Dermis microvascular lymphatic vessel endothelial cell (primary cell): Measurements from ENCODE around the gene B3GNT2. TPM values are rescaled to one million over a fixed set of nuclear protein-coding genes. Genes with fewer than 3 reads are reported as not detected.
A peak's percentile ranks its signal among the peaks of the same experiment; 100 is the strongest.

ENCODE experiments used
- DNase-seq, 2 donors: peaks; one replicate each; pipeline versions ENCODE4 v3.0.0 to v3.0.0-alpha.2; 2010; ENCODE audit warnings: low read depth in 2 of 2
- total RNA-seq: library from RNA; depleted of rRNA; stranded (reverse); fragments of >200 nt; gene quantifications from 2 replicates; pipeline ENCODE4 v1.2.1, GENCODE V29; 2014

B3GNT2 gene
- total RNA-seq, 1 donor from 2014 or later = 17.8 TPM

DNA sequence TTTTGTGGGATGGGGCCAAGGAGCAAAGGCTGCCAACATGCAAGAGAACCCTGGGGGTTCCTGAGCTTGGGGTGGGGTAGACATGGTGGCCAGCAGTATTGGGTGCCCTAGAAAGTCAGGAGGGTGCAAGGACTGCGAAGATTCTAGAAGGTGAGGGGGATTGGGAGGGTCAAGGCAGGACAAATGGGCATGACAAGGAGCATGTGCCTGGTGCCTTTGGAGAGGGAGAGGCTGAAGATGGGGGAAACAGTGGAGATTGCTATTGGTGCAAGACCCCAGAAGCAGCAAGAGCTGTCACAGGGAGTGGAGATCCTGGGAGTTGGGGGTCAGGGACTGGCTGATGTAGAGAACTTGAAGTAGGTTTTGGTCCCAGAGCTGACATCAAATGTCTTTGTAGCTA lies 7.5 kb downstream of the B3GNT2 start:
- DNase-seq = no peak

DNA sequence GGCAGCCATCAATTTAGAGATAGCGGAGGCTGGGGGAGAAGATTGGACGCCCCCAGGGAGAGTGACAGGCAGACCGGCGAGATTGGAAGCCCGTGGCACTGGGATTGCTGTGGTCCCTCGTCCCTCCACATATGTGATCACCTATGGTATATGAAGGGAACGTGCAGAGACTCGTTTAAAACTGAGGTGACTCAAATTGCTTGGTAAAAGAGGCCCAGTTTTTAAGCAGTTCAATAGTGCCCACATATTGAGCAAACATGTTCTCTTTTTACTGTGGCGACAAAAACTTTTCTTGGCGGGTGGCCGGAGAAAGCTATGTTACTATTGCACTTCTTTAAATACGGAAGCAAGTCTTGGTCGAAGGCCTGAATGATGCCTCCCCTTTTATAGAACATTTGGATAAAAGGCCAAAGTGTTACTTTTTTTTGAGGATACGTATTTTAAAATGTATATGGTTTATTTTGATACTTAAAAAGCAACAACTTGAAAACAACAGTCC lies 9.1 kb downstream of the B3GNT2 start:
- no peak for DNase-seq

DNA sequence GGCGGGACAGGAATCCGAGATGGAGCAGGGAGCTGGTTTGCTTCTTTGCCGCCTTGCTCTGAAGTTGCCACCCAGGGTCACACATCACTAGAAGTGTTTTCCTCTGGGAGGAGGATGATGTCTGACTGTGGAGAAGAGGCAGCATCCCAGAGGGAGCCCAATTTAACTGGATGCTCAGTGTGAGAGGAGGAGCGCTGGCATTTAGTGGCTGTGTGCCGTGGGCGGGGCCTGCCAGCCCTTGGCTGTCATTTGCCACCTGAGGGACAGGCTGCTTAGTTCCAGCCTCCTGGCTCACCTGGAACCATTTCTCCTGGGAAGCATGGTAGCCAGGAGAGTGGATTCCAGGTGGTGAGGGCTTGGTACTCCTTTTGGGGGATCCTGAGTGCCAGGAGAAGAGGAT lies 9.6 kb downstream of the B3GNT2 start:
- no peak for DNase-seq

DNA sequence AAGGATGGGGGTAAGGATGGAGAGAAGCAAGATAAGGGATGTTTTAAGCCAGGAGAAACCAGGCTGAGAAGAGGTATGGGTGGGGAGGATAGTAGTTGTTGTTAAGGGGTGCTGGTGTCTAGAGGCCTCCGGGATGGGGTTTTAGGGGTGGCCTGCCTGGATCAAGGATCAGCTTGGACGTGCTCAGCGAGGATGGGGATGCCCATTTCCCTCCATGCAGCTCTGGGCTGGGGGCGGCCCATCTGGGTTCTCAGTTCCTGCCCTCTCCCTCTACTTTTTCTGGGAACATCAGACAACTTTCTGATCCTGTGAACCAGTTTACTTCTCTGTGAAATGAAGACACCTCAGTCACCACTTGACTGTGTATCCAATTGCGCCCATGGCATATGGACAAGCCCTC lies 10.1 kb downstream of the B3GNT2 start:
- DNase-seq = no peak

DNA sequence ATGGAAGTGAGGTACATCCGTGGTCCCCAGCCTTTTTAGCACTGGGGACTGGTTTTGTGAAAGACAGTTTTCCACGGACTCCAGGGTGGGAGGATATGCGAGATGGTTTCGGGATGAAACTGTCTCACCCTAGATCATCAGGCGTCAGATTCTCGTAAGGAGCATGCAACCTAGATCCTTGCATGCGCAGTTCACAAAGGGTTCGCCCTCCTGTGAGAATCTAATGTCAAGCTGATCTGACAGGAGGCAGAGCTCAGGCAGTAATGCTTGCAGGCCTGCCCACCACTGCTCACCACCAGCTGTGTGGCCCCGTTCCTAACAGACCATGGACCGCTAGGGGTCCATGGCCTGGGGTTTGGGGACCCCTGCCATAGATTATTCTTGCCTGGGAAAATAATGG lies 11.6 kb downstream of the B3GNT2 start:
- no peak for DNase-seq

DNA sequence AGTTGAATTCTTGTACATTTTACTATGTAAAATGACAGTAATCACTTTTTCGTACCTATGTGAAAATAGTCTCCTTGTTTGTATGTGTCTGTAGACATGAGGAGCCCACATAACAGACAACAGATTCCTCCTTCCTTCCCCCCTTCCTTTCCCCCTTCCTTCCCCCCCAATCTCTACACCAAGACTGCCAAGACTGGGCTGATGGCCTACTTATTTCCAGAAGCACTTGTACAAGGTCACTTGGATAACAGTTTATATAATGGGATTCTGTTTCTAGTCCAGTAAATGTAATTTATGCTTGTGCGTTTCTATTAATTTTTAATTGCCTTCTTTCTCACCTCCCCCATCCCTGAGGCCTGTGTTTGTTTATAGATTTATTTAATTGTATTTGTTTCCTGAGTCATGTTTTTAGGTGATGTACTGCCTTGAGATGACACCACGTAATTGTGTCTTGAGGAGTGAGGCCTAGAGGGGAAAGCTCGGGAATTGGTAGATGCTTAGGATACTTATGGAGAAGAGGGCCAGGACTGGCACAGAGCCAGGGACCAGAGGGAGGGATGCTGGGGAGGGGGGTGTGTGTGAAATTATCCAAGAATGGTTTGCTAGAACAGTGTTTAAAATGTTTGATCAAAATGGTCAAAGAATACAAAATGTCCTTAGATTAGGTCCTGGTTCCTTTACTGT lies 12.3 kb downstream of the B3GNT2 start:
- no peak for DNase-seq

DNA sequence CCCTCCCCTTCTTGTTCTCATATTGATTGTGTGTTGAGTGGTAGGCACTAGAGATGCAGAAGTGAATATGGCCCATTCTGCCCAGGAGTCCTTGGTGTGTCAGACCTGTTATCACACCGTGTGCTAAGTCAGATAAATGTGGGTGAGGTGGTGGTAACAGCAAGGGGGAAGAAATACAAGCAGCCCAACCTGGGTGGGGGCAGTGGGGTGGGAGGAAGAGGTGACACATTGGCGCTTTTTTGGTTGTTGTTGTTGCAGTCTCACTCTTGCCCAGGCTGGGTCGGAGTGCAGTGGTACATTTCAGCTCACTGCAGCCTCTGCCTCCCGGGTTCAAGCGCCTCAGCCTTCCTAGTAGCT lies 12.8 kb downstream of the B3GNT2 start:
- DNase-seq = no peak

DNA sequence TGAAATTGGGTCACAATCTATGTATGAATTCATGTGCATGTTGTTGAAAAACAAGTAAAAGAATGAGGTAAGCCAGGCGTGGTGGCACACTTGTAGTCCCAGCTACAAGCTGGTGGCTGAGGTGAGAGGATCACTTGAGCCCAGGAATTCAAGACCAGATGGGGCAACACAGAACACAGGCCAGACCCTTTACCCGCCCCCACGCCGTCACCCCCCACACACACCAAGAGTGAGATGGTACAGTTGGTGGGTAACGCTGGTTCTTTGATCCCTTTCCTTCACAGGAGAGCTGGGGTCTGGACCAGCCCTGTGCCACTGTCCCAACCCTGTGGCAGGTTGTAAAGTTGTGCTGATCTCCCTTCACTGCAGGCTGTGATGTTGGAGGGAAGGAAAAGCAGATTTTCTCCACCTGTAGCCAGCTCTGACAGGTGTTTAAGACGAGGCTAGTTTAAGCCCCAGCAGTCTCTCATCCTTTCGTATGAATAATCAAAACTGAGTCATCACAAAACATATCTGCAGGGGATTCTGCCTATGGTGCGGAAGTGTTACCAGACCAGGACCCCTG lies 13.6 kb downstream of the B3GNT2 start:
- no peak for DNase-seq

DNA sequence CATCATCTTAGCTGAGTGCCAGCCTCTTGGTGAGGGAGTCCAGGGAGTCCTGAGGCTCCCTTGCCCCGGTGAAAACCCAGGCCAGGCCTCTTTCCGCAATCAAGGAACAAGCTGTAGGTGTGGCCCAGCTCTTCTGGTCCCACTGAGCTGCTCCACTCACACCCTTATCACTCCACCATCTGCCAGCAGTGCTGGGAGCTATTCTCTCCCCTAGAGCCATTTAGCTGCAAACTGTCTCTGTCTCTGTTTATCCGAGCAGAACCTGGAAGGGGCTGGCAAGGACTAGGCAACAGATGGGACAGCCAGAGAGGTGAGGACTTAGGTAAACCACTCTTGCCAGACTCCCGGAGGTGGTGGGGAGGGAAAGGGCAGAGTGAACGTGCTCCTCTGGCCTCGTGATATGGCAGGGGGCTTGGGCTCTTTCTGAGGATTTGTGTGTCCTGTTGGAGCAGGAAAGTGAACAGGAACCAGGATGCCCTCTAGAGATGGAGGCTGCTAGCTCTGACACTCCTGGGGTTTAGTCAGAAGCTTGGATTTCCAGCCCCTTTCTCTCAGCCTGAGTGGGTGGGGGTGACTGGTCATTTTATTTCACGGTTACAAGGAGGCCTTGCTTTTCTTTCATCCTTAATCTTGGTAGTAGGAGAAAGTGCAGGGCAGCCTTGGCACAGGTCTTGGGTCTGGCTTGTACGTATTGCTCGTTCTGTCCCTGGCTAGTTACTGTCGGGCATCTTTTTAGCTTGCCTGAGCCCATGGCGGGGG lies 19.6 kb downstream of the B3GNT2 start:
- DNase-seq = no peak

DNA sequence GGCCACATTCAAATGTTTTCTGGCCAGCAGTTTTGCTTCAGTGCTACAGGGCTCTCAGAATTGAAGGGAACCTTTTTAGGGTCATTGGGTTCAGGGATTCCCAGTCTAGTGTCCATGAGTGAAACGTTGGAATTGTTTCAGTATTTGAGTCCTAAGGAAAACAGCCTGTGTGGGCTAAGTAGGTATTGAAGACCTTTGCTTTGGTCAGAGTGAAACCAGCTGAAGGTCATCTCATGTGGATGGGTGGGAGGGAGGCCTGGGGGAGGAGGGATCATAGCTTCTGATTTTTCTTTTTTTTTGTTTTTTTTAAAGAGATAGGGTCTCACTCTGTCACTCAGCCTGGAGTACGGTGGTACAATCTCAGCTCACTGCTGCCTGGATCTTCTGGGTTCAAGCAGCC lies 20.2 kb downstream of the B3GNT2 start:
- no peak for DNase-seq

DNA sequence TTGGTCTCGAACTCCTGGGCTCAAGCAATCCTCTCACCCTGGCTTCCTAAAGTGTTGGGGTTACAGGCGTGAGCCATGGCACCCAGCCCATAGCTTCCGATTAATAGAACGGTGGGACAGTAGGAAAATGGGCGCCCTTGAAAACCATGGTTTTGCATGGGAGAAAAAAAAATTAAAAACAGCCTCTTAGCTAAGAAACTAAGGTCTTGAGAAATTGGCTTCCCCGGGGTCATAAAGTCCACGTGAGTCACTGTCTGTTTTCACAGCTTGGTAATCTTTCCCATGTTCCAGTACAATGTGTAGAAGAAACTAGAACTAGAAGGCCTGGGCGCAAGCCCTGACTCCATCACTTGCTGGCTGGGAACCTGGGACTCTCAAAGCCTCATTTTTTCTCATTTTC lies 20.7 kb downstream of the B3GNT2 start:
- DNase-seq = peak in 1 of 2 donors; percentile 83

DNA sequence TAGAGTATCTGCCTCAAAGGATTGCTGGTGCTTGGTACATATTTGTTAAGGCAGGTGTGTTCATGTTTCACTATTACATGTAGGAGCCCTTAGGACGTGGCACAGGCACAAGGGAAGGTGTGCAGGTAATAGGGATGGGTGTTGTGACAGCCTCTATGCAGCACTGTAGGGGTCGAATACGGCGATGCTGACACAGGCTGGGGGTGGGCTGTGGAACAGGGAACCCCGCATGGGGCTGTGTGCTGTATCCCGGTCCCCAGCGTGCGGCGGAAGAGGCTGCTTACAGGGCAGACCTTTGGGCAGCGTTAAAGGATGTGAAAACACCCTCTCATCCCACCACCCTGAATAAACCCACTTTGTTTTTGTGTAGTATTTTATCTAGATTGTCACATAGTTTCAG lies 21.5 kb downstream of the B3GNT2 start:
- no peak for DNase-seq

DNA sequence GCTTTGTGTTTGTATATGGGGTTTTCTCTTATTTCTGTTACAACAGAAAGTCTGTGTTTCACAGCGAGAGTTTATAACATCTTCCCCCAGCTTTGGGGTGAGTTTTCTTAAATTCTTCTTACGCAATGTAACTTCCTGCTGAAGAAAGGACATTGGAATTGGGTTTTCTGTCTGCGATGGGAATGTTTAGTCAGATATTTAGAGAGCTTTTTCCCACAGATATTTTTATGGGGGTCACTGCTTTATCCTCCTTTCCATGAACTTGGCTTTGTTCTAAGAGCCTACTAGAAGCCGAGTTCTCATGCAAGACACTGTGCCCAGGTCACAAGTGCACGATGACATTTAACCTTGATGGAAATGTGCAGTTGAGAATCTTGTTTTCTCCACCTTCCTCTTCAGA lies 22.1 kb downstream of the B3GNT2 start:
- DNase-seq = peak in 1 of 2 donors; percentile 22

DNA sequence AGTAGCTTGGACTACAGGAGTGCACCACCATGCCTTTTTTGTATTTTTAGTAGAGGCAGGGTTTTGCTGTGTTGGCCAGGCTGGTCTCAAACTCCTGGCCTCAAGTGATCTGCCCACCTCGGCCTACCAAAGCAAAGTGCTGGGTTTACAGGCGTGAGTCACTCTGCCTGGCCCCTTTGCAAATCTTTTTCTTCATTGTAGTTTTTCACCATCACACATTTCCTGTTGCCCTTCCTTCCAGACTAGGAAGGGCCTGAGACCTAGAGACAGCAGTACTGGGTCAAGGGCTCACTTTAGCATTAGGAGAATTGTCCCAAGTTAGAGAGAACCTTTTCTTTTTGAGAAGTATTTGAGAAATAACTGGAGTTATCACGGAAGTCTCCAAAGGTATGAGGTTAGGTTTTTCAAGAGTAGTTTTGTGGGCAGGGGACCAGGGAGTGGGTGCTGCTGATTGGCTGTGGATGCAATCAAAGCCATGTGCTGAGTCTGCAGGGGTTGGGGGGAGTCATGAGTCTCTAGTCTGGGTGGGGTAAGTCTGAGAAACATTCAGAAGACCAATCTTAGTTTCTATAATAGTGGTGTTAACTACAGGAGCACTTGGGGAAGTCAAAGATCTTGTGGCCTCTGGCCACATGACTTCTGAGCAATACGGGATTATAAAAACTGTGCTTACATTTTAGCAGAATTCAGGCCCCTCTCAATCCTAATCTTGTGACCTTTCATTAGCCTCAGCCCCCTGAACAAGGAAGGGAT lies 23.7 kb downstream of the B3GNT2 start:
- peak in 1 of 2 donors; percentile 60 for DNase-seq

DNA sequence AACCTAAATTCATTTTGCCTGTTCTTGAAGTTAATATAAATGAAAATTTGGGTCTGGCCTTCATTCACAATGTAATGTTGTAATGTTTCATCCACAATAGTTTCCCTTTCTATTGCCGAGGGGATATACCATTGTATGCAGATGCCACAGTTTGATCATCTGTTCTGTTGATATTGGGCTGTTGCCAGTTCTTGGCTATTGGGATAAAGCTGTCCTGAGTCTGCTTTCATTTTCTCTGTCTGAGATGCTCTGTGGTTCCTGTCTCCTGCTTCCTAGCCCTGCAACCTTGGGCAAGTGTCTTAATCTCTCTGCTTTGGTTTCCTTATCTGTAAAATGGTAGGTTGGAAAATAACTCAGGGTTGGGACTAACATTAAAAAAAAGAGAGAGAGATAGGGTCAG lies 25.2 kb downstream of the B3GNT2 start:
- DNase-seq = peak; percentile 59 to 84

DNA sequence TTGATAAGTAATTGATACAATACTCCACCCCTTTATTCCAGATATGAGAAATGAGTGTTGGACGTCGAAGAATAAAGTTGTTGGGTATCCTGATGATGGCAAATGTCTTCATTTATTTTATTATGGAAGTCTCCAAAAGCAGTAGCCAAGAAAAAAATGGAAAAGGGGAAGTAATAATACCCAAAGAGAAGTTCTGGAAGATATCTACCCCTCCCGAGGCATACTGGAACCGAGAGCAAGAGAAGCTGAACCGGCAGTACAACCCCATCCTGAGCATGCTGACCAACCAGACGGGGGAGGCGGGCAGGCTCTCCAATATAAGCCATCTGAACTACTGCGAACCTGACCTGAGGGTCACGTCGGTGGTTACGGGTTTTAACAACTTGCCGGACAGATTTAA lies 26.3 kb downstream of the B3GNT2 start:
- DNase-seq = no peak

DNA sequence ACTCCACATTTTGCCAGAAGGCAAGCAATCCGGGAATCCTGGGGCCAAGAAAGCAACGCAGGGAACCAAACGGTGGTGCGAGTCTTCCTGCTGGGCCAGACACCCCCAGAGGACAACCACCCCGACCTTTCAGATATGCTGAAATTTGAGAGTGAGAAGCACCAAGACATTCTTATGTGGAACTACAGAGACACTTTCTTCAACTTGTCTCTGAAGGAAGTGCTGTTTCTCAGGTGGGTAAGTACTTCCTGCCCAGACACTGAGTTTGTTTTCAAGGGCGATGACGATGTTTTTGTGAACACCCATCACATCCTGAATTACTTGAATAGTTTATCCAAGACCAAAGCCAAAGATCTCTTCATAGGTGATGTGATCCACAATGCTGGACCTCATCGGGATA lies 26.8 kb downstream of the B3GNT2 start:
- DNase-seq = no peak

DNA sequence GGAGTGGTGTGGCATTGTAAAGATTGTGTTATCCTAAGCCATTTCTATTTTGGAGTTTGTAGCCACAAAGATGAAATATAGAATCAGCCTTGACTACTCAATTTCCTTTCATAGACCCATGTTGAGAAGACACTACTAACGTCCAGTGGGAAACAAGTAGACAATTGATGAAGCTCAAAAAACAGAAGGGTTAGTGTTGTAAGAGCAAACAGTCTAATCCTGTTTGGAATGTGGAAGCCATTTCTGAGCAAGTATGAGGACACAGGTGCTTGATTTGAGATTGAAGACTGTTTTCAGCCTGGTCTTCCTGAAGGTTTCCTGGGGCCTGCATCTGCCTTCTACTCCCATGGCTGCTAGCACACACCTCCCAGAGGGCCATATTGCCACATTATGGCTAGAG lies 29.1 kb downstream of the B3GNT2 start:
- no peak for DNase-seq

DNA sequence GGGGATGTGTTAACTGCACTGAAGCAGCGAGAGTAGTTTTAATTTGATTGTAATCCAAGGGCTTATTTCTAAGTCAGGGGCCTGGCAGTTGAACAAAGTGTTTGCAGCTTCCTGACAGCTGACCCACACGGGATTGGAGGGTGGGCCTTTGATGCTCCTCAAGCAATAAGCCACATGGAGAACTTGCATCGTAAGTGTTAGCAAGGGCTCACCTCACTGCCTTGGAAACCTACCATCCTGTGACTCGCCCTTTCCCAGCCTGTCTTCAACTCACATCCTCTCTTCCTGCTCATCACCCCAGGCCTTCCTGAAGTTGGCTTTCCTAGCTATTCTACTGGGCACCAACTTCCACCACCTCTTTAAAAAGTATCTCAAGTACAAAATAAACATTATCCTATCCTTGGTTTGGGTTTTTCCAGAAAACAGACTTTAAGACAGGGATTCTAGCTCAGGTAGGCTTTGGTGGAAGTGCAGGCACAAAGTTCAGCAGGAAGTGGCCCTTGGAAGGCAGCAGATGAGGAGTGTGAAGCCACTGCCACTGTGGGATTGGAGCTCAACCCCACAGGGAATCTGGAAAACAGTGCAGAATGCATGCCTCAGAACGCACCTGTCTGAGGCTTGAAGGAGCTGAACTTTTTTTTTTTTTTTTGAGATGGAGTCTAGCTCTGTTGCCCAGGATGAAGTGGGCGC lies 31.6 kb downstream of the B3GNT2 start:
- DNase-seq = no peak

DNA sequence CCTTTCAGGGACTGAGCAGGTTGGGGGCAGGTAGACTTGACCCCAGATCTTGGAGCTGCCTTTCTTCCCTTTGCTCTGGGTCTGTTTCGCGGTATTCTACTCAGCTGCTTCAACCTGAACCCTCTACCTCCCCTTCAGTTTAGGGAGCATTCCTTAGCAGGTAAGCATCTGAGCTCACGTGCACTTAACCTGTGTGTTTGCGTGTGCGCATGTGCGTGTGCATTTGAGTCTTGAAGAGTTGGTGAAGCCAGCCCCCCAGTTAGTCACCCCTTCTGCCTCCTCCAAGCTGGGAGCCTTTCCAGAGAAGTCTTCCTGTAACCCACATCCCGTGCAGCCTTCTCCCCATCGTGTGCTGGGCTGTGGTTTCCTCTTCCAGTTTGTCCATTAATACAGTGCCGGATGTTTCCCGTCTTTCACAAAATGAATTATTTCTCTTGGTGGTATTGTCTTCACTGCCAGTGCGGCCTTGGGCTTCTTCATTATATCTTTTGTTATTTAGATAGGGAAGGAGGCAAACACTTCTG lies 33.2 kb downstream of the B3GNT2 start:
- peak in 1 of 2 donors; percentile 32 for DNase-seq

DNA sequence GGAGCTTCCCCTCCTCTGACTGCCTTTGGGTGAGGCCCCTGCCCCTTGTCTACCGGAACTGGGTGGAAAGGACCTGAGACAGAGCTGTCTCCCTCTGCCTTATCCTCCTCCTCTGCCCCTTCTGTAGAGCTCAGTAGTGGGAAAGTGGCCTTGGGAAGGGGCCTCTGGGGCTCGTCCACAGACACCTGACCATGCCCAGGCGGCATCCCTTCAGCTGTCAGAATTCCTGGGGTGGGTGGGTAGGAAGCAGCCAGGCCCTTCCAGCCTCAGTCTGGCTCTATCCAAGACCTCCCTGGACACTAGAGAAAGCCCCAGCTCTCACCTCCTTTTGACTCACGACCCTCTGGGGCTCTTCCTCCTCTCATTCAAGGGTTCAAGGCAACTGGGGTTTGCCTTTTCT lies 35.6 kb downstream of the B3GNT2 start:
- DNase-seq = no peak
